GM18511 (cell line): ENCODE measurements around the gene SPPL2A.
"Not testable (repeated sequence)": the region's sequence is repeated elsewhere in the genome, so short reads cannot be mapped to it uniquely, and the experiment has no call there.

Experiments used
- ATAC-seq: cut with Tn5 transposase; IDR thresholded peaks from one replicate; pipeline ENCODE4 v1.9.1; 2021; ENCODE audit warnings: mild to moderate bottlenecking, moderate library complexity; ENCODE audit not compliant: unreplicated experiment

SPPL2A gene

GRCh38 chr15:50765195-50765967, at the start of gene SPPL2A:
TSS of gene SPPL2A (minus strand) at chr15:50765706. CDS start at chr15:50765533, 173 bp downstream.
- peak; percentile 90 for ATAC-seq

GRCh38 chr15:50814634-50815033, 49.1 kb upstream of the SPPL2A start:
- no peak for ATAC-seq

- no peak for ATAC-seq
Observed at GRCh38 chr15:50813865-50814264, 48.4 kb upstream of the SPPL2A start.

GRCh38 chr15:50813089-50813488, 47.6 kb upstream of the SPPL2A start:
- ATAC-seq: no peak

- not testable (repeated sequence) for ATAC-seq
Observed at GRCh38 chr15:50812181-50812506, 46.6 kb upstream of the SPPL2A start.

GRCh38 chr15:50811461-50812180, 46.1 kb upstream of the SPPL2A start:
- ATAC-seq: not testable (repeated sequence)

- ATAC-seq: no peak
Observed at GRCh38 chr15:50810128-50810527, 44.6 kb upstream of the SPPL2A start.

- ATAC-seq: no peak
Observed at GRCh38 chr15:50808728-50809127, 43.2 kb upstream of the SPPL2A start.

- no peak for ATAC-seq
Observed at GRCh38 chr15:50803479-50804180, 38.1 kb upstream of the SPPL2A start.

GRCh38 chr15:50800715-50801114, 35.2 kb upstream of the SPPL2A start:
- peak; percentile 58 for ATAC-seq

- no peak for ATAC-seq
Observed at GRCh38 chr15:50798684-50799083, 33.2 kb upstream of the SPPL2A start.

GRCh38 chr15:50797926-50798325, 32.4 kb upstream of the SPPL2A start:
- ATAC-seq: no peak

- no peak for ATAC-seq
Observed at GRCh38 chr15:50791486-50791885, 26.0 kb upstream of the SPPL2A start.

- ATAC-seq: no peak
Observed at GRCh38 chr15:50790778-50791453, 25.4 kb upstream of the SPPL2A start.

GRCh38 chr15:50786871-50787270, 21.4 kb upstream of the SPPL2A start:
- no peak for ATAC-seq

- ATAC-seq: no peak
Observed at GRCh38 chr15:50786438-50786837, 20.9 kb upstream of the SPPL2A start.

GRCh38 chr15:50783895-50784294, 18.4 kb upstream of the SPPL2A start:
- ATAC-seq: no peak

GRCh38 chr15:50783411-50783810, 17.9 kb upstream of the SPPL2A start:
- no peak for ATAC-seq

GRCh38 chr15:50778086-50778485, 12.6 kb upstream of the SPPL2A start:
- no peak for ATAC-seq

- ATAC-seq: no peak
Observed at GRCh38 chr15:50777042-50777441, 11.5 kb upstream of the SPPL2A start.

- ATAC-seq: no peak
Observed at GRCh38 chr15:50774450-50774849, 8.9 kb upstream of the SPPL2A start.
